GM19324 (cell line): Measurements from ENCODE around the gene ZER1.
"Not testable (repeated sequence)": the region's sequence is repeated elsewhere in the genome, so short reads cannot be mapped to it uniquely, and the experiment has no call there.

Experiments
- ATAC-seq: cut with Tn5 transposase; IDR thresholded peaks from one replicate; pipeline ENCODE4 v1.9.1; 2021; ENCODE audit warnings: mild to moderate bottlenecking, moderate library complexity; ENCODE audit not compliant: unreplicated experiment, low FRiP score

Gene ZER1

DNA sequence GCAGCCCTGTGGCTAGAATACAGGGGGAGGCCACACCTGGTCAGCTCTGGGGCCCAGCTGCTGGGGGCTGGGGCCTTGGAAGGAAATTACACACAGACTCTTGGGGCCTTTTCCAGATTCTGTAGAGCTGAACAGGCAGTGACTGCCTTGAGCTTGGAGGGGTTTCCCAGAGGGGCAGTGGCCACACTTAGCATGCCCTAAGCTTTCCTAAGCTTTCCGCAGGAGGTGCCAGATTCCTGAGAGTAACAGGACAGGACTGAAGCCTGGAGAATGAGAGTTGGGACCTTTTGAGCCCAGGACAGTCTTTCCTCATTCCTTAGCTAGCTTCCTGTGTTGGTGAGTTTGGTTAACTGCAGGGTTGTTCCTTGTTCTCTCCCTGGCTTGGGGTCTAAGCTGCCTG is 16.7 kb upstream of the ZER1 start:
- no peak for ATAC-seq

DNA sequence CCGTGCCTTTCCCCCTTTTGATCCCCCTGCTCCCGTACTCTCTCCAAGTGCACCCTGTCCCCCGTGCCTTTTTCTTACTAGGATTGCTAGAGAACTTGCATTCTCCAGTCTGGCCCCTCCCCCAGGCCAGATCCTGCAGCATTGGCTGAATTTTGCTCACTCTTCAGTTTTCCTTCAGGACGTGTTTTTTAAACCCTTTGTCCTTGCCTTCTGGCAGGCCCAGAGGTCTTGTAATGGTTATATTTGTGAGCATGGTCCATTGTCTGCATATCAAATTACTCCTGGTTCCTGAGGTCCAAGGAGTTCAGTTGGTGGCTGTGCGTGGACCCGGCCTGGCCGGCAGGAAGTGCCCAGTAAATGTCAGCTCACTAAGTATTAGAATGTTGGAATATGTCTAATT is 15.9 kb upstream of the ZER1 start:
- ATAC-seq, result no peak

DNA sequence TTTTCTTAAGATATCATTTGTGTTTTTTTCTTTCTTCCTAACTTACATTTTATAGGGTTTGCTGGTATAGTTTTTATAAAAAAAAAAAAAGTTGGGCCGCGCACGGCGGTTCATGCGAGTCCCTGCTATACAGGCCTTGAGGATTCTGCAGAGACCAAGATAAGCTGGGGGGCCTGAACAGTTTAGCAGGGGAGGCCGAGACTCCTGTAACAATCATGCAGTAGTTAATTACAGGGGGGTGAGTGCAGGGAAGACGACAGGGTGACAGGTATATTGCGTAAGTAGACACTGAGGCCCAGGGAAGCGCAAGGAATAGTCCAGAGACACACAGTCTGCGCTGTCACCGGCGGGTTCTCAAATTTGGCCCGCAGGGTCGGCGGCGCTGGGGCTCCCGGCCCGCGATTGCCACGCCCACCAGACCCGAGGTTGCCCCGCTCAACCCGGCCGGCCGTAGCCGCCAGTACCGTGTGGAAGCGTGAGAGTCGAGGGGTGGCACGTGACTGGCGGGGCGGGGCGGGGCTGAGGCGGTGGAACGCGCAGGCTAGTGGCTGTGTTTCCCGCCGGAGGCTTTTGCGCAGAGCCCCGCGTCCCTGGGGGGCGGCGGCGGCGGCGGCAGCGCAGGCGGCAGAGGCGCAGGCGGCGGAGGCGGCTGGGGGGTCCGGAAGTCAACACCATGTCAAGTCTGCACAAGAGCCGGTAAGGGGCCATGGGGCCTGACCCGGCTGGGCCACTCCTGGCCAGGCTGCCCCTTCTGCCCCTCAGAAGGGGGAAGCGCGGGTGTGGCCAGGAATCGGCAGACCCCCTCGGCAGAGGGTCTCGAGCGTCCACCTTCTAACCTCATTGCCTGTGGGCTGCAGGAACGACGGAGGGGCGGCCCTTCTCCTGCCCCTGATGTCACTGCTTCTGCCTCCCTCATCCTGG is 15.2 kb upstream of the ZER1 start, which contains the start of gene TBC1D13:
TBC1D13 (plus strand) TSS at position 573 of the 921 bp plus-strand sequence; CDS start at position 674, 101 bp downstream.
- ATAC-seq, result peak; percentile 82

DNA sequence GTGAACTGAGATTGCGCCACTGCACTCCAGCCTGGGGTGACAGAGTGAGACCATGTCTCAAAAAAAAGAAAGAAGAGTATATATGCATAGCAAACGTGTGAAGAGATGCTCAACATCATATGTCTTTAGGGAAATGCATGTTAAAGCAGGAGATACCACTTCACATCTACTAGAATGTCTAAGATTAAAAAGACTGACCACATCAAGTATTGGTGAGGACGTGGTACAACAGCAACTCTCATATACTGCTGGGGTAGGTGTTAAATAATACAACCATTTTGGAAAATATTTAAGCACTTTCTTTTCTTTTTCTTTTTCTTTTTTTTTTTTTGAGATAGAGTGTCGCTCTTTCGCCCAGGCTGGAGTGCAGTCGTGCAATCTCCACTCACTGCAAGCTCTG is 13.7 kb upstream of the ZER1 start:
- no peak for ATAC-seq

DNA sequence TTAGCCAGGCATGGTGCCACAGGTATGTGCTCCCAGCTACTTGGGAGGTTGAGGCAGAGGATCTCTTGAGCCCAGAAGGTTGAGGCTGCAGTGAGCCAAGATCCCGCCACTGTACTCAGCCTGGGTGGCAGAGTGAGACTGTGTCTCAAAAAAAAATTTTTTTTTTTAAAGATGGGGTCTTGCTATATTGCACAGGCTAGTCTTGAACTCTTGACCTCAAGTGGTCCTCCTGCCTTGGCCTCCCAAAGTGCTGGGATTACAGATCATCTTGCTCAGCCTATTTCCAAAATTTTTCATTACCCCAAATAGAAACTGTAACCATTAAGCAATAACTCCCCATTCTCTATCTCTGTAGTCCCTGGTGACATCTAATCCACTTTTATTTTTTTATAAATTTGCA is 10.9 kb upstream of the ZER1 start:
- ATAC-seq, result no peak

DNA sequence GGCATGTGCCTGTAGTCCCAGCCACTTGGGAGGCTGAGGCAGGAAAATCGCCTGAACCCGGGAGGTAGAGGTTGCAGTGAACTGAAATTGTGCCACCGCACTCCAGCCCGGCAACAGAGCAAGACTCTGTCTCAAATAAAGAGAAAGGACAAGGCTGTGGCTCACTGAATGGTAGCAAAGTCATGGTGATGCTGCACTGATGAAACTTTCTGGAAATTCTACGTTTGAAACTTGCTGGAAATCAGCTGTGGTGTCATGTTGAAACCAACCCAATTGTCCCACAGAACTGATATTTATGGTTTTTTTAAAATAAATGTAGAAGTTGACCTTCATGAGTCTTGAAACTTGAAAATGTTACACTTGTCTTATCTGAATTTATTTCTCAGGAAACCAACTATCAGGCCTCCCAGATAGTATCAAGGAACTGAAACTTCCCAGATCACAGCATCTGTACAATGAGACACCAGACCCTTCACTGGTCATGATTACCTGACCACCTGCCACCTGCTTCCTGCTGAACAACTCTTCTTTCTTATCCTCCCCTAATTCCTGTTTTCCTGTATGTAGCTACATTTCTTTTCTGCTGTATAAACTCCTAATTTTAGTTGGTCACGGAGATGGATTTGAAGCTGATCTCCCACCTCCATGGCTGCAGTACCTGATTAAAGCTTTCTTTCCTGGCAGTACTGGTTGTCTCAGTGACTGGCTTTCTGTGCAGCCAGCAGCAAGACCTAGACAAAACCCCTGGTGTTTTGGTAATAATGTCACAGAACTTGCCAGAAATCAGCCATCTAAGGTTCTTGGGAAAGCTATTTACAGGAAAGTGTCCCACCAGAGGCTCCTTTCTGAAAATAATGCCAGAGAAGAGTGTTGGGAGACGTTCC is 9.7 kb upstream of the ZER1 start:
- ATAC-seq, result no peak

DNA sequence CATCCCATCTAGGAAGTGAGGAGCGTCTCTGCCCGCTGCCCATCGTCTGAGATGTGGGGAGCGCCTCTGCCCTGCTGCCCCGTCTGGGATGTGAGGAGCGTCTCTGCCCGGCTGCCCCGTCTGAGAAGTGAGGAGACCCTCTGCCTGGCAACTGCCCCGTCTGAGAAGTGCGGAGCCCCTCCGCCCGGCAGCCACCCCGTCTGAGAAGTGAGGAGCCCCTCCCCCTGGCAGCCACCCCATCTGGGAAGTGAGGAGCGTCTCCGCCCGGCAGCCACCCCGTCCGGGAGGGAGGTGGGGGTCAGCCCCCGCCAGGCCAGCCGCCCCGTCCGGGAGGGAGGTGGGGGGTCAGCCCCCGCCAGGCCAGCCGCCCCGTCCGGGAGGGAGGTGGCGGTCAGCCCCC is 8.4 kb upstream of the ZER1 start:
- not testable (repeated sequence) for ATAC-seq

DNA sequence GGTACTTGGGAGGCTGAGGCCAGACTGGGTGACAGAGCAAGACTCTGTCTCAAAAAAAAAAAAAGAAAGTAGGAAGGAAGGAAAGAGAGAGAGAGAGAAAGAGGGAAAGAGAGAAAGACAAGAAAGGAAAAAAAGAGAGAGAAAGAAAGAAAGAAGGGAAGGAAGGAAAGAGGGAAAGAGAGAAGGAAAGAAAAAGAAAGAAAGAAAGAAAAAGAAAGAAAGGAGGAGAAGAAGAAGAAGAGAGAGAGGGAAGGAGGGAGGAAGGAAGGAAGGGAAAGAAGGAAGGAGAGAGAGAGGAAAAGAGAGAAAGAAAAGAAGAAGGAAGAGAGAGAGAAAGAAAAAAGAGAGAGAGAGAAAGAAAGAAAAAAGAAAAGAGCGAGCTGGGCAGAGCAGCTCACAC is 3.1 kb upstream of the ZER1 start:
- no peak for ATAC-seq

DNA sequence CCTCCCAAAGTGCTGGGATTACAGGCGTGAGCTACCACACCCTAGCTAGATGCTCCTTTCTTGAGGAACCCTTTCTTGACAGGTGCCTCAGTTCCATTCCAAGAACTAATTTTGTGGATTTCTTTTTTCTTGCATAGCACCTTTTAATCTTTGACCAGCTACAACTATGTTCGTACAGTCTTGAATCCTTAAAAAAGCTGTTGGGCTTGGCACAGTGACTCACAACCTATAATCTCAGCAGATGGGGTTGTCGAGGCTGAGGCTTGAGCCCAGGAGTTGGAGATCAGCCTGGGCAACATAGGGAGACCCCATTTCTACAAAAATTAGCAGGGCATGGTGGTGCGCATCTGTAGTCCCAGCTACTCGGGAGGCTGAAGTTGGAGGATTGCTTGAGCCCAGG is 1.3 kb upstream of the ZER1 start:
- no peak for ATAC-seq

DNA sequence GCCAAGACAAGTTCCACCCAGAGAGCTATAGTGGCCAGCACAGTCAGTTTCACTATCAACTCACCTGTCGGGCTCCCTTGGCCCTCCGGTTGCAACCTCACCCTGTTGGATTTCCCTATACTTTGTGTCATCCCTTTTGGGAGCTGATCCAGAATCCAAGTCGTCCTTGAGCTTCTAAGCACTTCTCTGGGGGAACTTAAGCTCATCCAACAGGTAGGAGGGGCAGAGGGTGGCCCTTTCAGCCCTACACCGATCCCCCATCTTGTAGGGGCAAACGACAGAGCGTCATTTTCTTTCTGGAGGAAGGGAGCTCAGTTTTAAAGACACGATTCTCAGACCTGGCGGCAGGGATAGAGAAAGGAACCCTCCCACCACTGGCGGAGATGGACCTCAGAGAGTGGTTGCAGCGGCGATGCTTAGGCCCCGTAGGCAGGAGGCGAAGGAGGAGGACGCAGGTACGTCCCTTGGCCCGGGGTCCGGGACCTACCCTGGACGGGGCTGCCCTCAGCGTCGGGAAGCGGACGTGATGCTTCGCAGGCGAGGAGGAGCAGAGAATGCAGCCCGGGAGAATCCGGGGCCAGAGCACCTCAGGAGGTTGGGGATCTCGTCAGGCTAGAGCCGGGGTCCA is 519 bp downstream of the ZER1 start:
- ATAC-seq, result no peak

DNA sequence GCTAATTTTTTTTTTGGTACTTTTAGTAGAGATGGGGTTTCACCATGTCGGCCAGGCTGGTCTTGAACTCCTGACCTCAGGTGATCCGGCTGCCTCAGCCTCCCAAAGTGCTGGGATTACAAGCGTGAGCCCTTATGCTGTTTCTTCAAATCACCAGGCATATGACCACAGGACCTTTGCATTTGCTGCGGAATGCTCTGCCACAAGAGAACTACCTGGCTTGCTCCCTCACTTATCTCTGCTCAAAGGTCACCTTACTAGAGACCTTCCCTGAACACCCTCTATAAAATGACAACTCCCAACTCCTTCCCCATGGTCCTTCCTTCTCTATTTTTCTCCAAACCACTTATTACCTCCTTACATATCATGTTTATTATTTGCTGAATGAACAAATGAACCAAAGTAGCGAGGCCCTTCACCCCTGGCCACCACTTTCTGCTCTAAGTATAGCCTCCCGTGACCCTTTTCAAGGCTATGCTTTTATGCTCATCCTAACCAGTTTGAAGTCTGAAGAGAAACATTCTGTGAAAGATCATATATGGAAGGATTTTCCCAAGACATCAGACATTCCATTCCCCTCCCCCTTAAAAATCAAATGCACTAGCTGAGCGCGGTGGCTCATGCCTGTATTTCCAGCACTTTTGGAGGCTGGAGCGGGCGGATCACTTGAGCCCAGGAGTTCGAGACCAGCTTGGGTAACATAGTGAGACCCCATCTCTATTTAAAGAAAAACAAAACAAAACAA is 1.3 kb downstream of the ZER1 start:
- ATAC-seq, result no peak

DNA sequence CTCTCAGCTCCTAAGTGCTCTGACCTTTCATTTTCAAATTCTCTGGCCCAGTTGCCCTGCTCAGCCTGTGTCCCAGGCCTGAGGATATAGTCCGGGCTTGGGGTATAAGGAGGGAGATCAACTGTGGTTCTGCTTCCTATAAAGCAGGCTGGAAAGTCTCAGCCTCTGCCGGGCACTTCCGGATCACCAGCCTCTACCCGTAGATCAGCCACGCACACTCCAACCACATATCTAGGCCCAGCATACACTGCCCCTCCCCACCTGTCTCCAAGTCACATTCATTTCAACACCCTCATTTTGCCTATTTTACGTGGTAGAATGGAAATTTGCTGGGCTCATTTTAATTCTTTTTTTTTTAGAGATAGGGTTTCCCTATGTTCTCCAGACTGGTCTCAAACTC is 3.1 kb downstream of the ZER1 start:
- no peak for ATAC-seq

DNA sequence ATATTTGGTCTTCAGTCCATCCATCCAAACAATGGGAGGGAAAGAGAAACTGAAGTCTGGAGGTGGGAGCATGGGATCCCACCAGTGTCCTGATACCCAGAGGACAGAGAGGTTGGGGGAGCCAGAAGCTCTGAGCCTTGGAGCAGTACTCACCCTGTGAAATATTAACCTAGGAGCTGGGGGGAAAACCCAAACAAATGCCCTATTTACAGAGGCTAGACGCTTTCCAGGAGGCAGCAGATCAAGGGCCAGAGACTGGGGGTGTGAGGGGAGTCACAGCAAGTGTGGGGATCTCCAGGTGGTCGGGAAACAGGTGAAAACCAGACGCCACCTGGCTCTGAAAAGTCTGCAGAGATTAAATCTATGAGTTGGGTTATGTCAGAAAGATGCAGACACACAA is 6.2 kb downstream of the ZER1 start:
- no peak for ATAC-seq

DNA sequence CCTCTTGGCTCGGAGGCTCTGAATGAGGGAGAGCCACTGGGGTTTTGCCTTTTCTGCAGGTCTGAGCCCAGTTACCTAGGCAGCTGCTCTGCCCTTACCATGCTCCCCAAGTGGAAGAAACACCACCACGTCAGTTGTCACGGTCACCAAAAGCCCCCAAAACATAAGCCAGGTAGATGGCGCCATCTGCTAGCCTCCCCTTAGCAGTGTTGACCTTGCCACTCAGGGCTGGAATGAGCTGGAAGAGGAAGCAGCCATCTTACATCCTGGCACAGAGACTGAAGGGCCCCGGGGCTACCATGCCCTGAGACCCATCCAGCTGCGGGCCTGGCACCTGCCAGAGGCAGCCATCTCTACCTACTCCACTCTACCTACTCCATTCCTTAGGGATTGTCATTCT is 7.4 kb downstream of the ZER1 start:
- no peak for ATAC-seq

DNA sequence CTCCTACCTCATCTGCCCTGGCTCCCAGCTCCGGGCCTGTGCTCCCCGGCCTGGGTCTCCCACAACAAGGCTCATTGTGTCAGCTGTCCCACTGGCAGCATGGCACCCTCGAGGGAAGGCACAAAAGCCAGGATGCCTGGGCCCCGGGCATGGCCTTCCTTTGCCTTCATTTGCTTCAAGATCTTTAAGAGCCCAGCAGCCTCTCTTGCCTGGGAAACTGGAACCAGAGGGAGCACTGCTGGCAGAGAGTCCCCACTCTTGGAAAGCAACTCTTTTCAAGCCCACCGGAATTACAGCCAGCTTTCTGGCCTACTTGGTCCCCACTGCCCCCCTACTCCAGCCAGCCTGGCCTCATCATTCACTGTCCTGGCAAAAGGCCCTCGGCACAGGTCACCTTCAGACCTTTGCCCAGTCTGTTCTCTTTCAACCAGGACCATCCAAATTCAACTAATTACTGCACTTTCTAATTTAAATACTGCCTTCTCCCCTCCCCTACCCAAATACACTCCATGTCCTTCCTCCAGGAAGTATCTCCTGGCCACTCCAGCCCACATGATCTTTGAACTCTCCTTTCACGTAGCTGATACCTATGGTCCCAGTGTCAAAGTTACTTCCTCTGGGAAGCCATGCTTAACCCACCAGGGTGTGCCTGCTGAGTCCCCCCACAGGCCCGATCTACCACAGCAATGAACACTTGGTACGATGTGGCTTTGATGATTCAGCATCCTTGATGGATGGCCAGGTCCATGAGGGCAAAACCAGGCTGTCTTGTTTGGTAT is 8.9 kb downstream of the ZER1 start:
- no peak for ATAC-seq

DNA sequence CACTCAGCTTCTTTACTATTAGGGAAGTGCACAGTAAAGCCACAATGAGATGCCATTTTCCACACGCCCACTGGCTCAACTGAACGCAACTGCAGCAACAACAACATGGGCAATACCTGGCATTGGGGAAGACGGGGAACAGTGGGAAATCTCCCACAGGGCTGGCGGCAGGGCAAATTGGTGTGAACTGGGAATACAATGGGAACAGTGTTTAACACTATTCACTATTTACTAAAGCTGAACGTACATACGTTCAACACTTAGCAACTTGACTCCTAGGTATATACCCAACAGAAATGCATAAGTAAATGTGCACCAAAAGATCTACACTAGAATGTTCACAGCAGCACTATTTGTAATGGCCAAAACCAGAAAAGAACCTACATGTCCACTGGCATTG is 14.1 kb downstream of the ZER1 start:
- ATAC-seq, result no peak

DNA sequence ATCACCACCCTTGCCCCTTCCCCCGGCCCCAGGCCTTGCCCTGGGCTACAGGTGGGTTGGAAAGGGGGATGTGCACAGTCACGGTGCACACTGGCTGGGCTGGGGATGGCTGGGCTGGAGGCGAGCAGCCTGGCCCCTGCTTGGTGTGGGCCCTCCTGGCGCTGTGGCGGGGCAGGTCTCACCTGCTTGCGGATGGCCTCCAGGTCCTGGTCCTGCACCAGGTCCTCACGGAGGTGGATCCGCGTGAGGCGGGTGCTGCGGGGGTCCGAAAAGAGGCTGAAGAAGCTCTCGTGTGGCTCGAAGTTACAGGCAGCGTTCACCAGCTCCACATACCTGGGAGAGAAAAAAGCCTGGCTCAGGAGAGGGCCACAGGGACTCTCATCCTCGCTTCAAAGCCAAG is 18.1 kb downstream of the ZER1 start:
- no peak for ATAC-seq

DNA sequence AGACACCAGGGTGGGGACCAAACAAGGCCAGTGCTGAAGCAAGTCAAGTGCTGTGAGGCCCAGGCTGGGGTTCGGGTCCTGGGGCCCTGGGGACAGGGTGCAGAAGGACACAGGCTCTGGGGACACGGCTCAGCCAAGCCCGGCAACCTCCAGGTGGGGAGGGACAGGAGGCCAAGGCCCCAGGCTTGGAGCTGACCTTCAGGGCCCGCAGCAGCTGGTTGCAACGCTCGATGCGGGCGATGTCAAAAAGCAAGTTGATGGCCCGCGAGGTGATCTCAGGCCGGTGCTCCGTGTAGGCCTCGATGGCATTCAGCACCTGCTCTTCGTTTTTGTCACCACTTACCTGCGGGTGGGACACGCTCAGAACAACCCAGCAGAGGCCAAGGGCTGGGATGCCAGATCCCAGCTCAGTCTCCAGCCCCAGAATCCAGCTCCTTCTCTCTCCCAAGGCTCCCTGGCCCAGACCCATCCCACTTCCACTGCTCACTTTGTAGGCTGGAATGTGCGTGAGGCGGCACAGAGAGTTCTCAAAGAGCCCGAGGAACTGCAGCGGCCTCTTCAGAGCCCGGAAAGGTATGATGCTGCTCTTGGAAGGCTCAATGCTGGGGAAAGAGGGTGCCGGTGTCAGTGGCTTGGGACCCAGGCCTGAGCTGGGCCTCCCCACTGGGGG is 20.7 kb downstream of the ZER1 start:
- no peak for ATAC-seq

DNA sequence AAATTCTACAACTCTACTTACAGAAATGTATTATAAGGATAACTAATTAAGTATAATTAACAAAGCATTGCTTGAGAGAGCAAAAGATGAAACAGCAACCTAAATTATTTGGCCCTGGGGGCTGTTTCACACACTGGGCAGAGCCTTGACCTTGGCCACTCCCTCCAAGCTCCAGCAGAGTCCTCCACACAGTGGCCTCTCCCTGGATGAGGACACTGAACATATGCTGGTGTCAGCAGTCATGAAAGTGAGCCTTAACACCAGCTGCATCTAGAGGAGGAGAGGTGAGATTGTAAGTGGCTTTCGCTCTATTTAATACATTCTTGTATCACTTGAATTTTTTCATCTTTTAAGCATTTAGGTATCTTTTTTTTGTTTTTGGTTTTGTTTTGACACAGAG is 24.5 kb downstream of the ZER1 start:
- no peak for ATAC-seq
